Uterus (tissue), 4 donors: ENCODE measurements around the gene GALNT18. TPM values are rescaled to one million over a fixed set of nuclear protein-coding genes. Genes with fewer than 3 reads are reported as not detected.

Experiments used
- DNase-seq, 2 donors: peaks; one replicate each; pipeline ENCODE4 v3.0.0-alpha.2; 2019 to 2020
- H3K27ac ChIP-seq, 2 donors: fragments of 200-600 bp; sonication (generic); 1 replicate in 1 of 2; 2 replicates in 1 of 2; pipeline ENCODE4 v1.5.1; 2016 to 2018
- H3K27me3 ChIP-seq, 2 donors: fragments of 200-600 bp; sonication (generic); one replicate each; pipeline ENCODE4 v1.5.1; 2018 to 2019; ENCODE audit warnings: control low read depth in 1 of 2
- H3K36me3 ChIP-seq, 2 donors: fragments of 200-600 bp; sonication (generic); one replicate each; pipeline ENCODE4 v1.5.1; 2019; ENCODE audit warnings: control low read depth in 1 of 2
- H3K4me1 ChIP-seq, 2 donors: fragments of 200-600 bp; sonication (generic); one replicate each; pipeline ENCODE4 v1.5.1; 2018 to 2019; ENCODE audit warnings: control low read depth in 1 of 2
- H3K4me3 ChIP-seq, 2 donors: fragments of 200-600 bp; sonication (generic); 1 replicate in 1 of 2; 2 replicates in 1 of 2; pipeline ENCODE4 v1.5.1; 2018 to 2019; ENCODE audit warnings: mild to moderate bottlenecking in 1 of 2
- H3K9me3 ChIP-seq, 2 donors: fragments of 200-600 bp; sonication (generic); one replicate each; pipeline ENCODE4 v1.5.1; 2019; ENCODE audit warnings: control low read depth in 1 of 2
- POLR2A ChIP-seq, 2 donors: fragments of 450-650 bp; IDR thresholded peaks; one replicate each; pipeline ENCODE4 v1.6.1; 2016; ENCODE audit warnings: antibody characterized with exemption in 2 of 2, mild to moderate bottlenecking in 1 of 2, moderate library complexity in 1 of 2
- intact Hi-C: fragments of 100-400 bp; cut with DNase I; formaldehyde crosslinking; loops from one replicate; pipeline ENCODE4 v1.15.1; 2023; ENCODE audit warnings: low total_unique reads
- total RNA-seq, 4 donors: library from RNA; depleted of rRNA in 3 of 4; stranded (reverse); fragments of >200 nt in 3 of 4; gene quantifications; one replicate each; pipeline versions ENCODE4 v1.1.0 to v1.2.4, GENCODE V29; 2014 to 2023
- TF ChIP-seq, protein P1 (sequence below), 4 experiments: fragments of 200-600 bp in 2 of 4; fragments of 450-650 bp in 2 of 4; sonication (generic) in 2 of 4; IDR thresholded peaks; one replicate each; pipeline ENCODE4 v1.5.1; 2016 to 2019; ENCODE audit warnings: antibody characterized with exemption in 4 of 4, mild to moderate bottlenecking in 2 of 4, moderate library complexity in 1 of 4
- donor health status: DM: yes; HTN: yes; CAD: no.

Gene GALNT18
- total RNA-seq, 4 donors from 2014 or later = 21.4 to 35.1 (median 27.3) TPM

DNA sequence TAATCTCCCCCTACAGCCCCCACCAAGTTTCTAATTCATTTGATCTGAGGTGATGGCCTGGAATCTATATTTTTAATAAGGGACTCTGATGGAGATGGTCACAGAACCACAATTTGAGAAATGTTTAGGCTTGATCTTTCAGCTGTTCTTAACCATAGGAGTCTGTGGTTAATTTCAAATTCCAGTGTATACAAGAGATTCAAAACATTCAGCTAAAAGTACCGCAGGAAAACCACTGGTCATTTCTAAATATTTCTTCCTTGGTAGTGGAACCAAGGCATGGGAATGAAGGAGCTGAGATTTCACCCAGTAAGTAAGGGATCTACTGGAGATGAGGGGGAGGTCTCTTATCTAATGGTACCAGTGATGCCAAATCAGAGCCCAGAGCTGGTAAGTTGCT lies 18.3 kb upstream of the GALNT18 start:
- Histone ChIP-seq H3K27ac (no peak overlapping the region), H3K4me1 (no peaks in the 10 kb centered on the region), H3K9me3 (no peaks in the 10 kb centered on the region), H3K27me3 (no peaks in the 10 kb centered on the region), H3K36me3 (no peaks in the 10 kb centered on the region), H3K4me3 (no peak overlapping the region)
- TF ChIP-seq, protein P1, sequence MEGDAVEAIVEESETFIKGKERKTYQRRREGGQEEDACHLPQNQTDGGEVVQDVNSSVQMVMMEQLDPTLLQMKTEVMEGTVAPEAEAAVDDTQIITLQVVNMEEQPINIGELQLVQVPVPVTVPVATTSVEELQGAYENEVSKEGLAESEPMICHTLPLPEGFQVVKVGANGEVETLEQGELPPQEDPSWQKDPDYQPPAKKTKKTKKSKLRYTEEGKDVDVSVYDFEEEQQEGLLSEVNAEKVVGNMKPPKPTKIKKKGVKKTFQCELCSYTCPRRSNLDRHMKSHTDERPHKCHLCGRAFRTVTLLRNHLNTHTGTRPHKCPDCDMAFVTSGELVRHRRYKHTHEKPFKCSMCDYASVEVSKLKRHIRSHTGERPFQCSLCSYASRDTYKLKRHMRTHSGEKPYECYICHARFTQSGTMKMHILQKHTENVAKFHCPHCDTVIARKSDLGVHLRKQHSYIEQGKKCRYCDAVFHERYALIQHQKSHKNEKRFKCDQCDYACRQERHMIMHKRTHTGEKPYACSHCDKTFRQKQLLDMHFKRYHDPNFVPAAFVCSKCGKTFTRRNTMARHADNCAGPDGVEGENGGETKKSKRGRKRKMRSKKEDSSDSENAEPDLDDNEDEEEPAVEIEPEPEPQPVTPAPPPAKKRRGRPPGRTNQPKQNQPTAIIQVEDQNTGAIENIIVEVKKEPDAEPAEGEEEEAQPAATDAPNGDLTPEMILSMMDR (IDR thresholded peaks at IDR 0.05) = no peak
- no peak for TF ChIP-seq POLR2A (IDR thresholded peaks at IDR 0.05)
- intact Hi-C loops = no loop called here
- DNase-seq = no peak

DNA sequence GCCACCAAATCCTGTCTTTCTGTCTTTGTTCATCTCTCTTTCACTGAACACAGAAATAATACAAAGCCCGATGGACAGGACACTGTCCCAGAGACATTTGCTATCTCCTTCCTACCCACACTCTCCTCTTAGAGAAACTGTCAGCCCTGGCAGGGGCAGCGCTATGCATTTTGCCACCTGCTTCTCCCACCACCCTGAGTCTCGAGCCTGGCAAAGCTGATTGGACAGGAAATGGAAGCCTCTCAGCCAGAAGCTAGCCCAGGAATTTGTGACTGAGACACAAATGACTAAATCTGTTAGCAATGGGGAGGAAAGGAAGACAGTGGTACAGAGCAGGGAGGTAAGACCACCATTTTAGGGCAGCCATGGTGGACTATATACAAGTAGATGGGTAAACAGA lies 14.9 kb upstream of the GALNT18 start:
- Histone ChIP-seq H3K9me3 (no peaks in the 10 kb centered on the region), H3K36me3 (no peaks in the 10 kb centered on the region), H3K4me1 (no peaks in the 10 kb centered on the region), H3K27me3 (no peaks in the 10 kb centered on the region), H3K27ac (no peak overlapping the region), H3K4me3 (no peak overlapping the region)
- TF ChIP-seq, protein P1 (IDR thresholded peaks at IDR 0.05) = no peak
- no peak for TF ChIP-seq POLR2A (IDR thresholded peaks at IDR 0.05)
- intact Hi-C loops = no loop called here
- no peak for DNase-seq

DNA sequence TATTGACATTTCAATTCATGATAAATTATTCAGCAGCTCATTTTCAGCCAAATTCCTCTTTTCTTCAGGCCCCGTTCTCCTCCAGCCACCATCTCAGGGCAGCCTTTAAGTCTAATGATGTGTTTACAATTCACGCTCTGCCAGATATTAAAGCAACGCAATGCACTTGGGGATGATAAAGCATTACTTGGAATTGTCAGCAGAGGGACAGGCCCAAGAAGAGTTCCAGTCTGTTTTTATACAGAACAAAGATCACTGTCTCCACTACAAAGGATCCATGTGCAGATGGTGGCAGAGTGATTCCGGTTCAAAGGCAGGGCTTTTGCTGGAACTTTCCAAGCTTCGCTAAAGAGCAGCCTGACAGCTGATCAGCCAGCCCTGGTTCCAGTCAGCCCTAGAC lies 13.6 kb upstream of the GALNT18 start:
- Histone ChIP-seq H3K4me1 (no peaks in the 10 kb centered on the region), H3K27ac (no peak overlapping the region), H3K4me3 (no peak overlapping the region), H3K9me3 (no peaks in the 10 kb centered on the region), H3K27me3 (no peaks in the 10 kb centered on the region), H3K36me3 (no peaks in the 10 kb centered on the region)
- intact Hi-C loops = no loop called here
- TF ChIP-seq, protein P1 (IDR thresholded peaks at IDR 0.05) = no peak
- TF ChIP-seq POLR2A (IDR thresholded peaks at IDR 0.05) = no peak
- no peak for DNase-seq

DNA sequence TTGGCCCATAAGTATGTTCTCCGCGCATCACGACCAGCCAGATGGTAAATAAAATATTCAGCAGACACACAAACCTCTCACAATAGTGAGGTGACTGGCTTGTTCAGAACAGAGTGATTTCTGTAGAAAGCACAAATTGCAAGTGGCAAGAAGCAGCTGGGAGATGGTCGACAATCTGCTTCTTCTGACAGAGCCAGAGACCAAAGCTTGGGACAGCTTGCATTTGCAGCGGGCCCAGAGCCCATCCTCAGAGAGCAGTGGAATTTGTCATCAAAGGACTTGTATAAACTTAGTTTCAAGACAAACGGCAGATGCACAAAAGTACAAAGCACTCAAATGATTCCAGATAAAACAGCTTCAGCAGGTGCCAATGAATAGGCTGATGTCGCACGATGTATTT lies 7.6 kb upstream of the GALNT18 start:
- intact Hi-C loops = loop anchor here (10.0 kb wide), 1 partner anchor 695 kb away; no protein-coding TSS in a partner anchor
- H3K4me3 ChIP-seq = no peak overlapping the region

DNA sequence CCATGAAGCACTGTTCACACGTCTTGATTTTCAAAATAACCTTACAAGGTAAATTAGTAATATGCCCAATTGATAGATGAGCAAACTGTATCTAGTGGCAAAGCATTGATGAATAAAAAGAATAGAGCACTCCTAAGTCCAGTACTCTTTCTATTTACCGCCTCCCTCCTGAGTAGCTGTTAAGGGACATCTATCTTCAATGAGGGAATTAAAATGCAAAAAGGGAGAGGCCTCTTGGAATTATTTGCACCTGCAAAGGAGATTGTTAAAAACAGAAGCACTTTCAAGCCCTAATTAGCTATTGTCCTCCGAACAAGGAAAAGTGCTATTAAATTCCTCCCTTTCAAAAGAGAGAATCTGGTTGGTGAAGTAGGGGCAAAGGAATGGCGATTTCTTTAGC lies 6.8 kb upstream of the GALNT18 start:
- TF ChIP-seq, protein P1 (IDR thresholded peaks at IDR 0.05) = no peak
- TF ChIP-seq POLR2A (IDR thresholded peaks at IDR 0.05) = no peak
- no peaks in the 10 kb centered on the region for H3K36me3 ChIP-seq
- no peak overlapping the region for H3K27ac ChIP-seq
- intact Hi-C loops = loop anchor here (10.0 kb wide), 1 partner anchor 694 kb away; no protein-coding TSS in a partner anchor
- DNase-seq = no peak
- H3K27me3 ChIP-seq = no peaks in the 10 kb centered on the region
- no peaks in the 10 kb centered on the region for H3K9me3 ChIP-seq
- no peak overlapping the region for H3K4me3 ChIP-seq
- no peaks in the 10 kb centered on the region for H3K4me1 ChIP-seq

More for the DNA sequence above, 7.6 kb upstream of the GALNT18 start:
- no peak overlapping the region for H3K27ac ChIP-seq
- no peak for DNase-seq
- no peaks in the 10 kb centered on the region for H3K9me3 ChIP-seq
- no peaks in the 10 kb centered on the region for H3K36me3 ChIP-seq
- no peaks in the 10 kb centered on the region for H3K27me3 ChIP-seq
- TF ChIP-seq POLR2A (IDR thresholded peaks at IDR 0.05) = no peak
- TF ChIP-seq, protein P1 (IDR thresholded peaks at IDR 0.05) = no peak
- H3K4me1 ChIP-seq = no peaks in the 10 kb centered on the region
